Measurements from ENCODE around the gene NME9.
"Not testable (repeated sequence)": the region's sequence is repeated elsewhere in the genome, so short reads cannot be mapped to it uniquely, and the experiment has no call there.

Gene NME9

GRCh38 chr3:138329127-138329983 lies at the start of gene NME9:
NME9 (minus strand) TSS chr3:138329851; CDS start chr3:138329335, 516 bp downstream.
- DNase-seq: peak; percentile 75

GRCh38 chr3:138378990-138379389 lies 49.3 kb upstream of the NME9 start:
- DNase-seq: no peak

- no peak for DNase-seq
These were observed 48.7 kb upstream of the NME9 start for GRCh38 chr3:138378331-138378730.

GRCh38 chr3:138377804-138378203 lies 48.2 kb upstream of the NME9 start:
- no peak for DNase-seq

GRCh38 chr3:138377212-138377611 lies 47.6 kb upstream of the NME9 start:
- not testable (repeated sequence) for DNase-seq

- DNase-seq: no peak
These were observed 47.0 kb upstream of the NME9 start for GRCh38 chr3:138376663-138377062.

- no peak for DNase-seq
These were observed 45.8 kb upstream of the NME9 start for GRCh38 chr3:138375447-138375846.

- DNase-seq: no peak
These were observed 45.0 kb upstream of the NME9 start for GRCh38 chr3:138374573-138375134.

GRCh38 chr3:138373736-138374094 lies 44.1 kb upstream of the NME9 start:
- no peak for DNase-seq

GRCh38 chr3:138373087-138373735 lies 43.6 kb upstream of the NME9 start:
- no peak for DNase-seq

- DNase-seq: no peak
These were observed 41.7 kb upstream of the NME9 start for GRCh38 chr3:138371070-138371965.

- no peak for DNase-seq
These were observed 40.7 kb upstream of the NME9 start for GRCh38 chr3:138370321-138370720.

GRCh38 chr3:138369151-138369900 lies 39.7 kb upstream of the NME9 start:
- DNase-seq: no peak

- DNase-seq: no peak
These were observed 38.3 kb upstream of the NME9 start for GRCh38 chr3:138367911-138368310.

GRCh38 chr3:138367326-138367850 lies 37.7 kb upstream of the NME9 start:
- DNase-seq: no peak

- DNase-seq: no peak
These were observed 36.5 kb upstream of the NME9 start for GRCh38 chr3:138366006-138366759.

- no peak for DNase-seq
These were observed 35.6 kb upstream of the NME9 start for GRCh38 chr3:138365253-138365555.

GRCh38 chr3:138364356-138365252 lies 35.0 kb upstream of the NME9 start:
- no peak for DNase-seq

- no peak for DNase-seq
These were observed 33.7 kb upstream of the NME9 start for GRCh38 chr3:138363322-138363721.

- DNase-seq: no peak
These were observed 32.9 kb upstream of the NME9 start for GRCh38 chr3:138362538-138362937.

Data from NCI-H510A (cell line).